ENCODE measurements around the gene SMTNL1. TPM values are rescaled to one million over a fixed set of nuclear protein-coding genes. Genes with fewer than 3 reads are reported as not detected.

Gene SMTNL1
- total and polyA plus RNA-seq, 8 donors: not detected

GRCh38 chr11:57596266-57596885 lies 59.0 kb downstream of the SMTNL1 start:
- intact Hi-C loops (cut with DNase I): no loop called here
- DNase-seq (no peak), ATAC-seq (no peak), FAIRE-seq (no peak)
- Histone ChIP-seq H3K9me3 (no peaks in the 10 kb centered on the region), H3K4me3 (no peak overlapping the region), H3K36me3 (no peaks in the 10 kb centered on the region), H3K4me1 (no peaks in the 10 kb centered on the region), H3K27ac (peak overlapping the region in 2 of 4 donors; percentile 9 to 85), H3K27me3 (no peaks in the 10 kb centered on the region)
- 72 to 79% methylated on average over 5 of the region's 5 CpGs for WGBS, 2 donors
- TF ChIP-seq CTCF (IDR thresholded peaks at IDR 0.05): no peak

- ATAC-seq: peak; percentile 73 to 83 (median 80)
- H3K4me1 ChIP-seq: no peaks in the 10 kb centered on the region
- peak within 1 kb of the TSS; percentile 15 to 52 (median 40) for H3K4me3 ChIP-seq
- H3K27me3 ChIP-seq: no peaks in the 10 kb centered on the region
- FAIRE-seq: no peak
- intact Hi-C loops (cut with DNase I): no loop called here
- no peak for TF ChIP-seq CTCF (IDR thresholded peaks at IDR 0.05)
- no peaks in the 10 kb centered on the region for H3K36me3 ChIP-seq
- 25 to 32% methylated on average over 10 of the region's 10 CpGs for WGBS, 2 donors
- DNase-seq: peak; percentile 44 to 63 (median 59)
- H3K27ac ChIP-seq: peak within 1 kb of the TSS; percentile 42 to 85 (median 61)
- no peaks in the 10 kb centered on the region for H3K9me3 ChIP-seq
These were observed 60.1 kb downstream of the SMTNL1 start, which contains the start of gene SERPING1 for GRCh38 chr11:57597461-57597915. Gene SERPING1, plus strand, starts transcription at chr11:57597685. Its CDS starts 586 bp downstream, at chr11:57598271.

GRCh38 chr11:57597916-57598830 lies 60.8 kb downstream of the SMTNL1 start:
- Histone ChIP-seq H3K36me3 (no peaks in the 10 kb centered on the region), H3K9me3 (no peaks in the 10 kb centered on the region), H3K4me3 (peak overlapping the region; percentile 15 to 52 (median 40)), H3K27ac (peak overlapping the region; percentile 42 to 85 (median 61)), H3K27me3 (no peaks in the 10 kb centered on the region), H3K4me1 (no peaks in the 10 kb centered on the region)
- peak; percentile 85 to 93 (median 86) for ATAC-seq
- intact Hi-C loops (cut with DNase I): no loop called here
- 8 to 9% methylated on average over 31 to 33 of the region's 33 CpGs for WGBS, 2 donors
- FAIRE-seq: no peak
- no peak for TF ChIP-seq CTCF (IDR thresholded peaks at IDR 0.05)
- peak; percentile 59 to 78 (median 66) for DNase-seq

GRCh38 chr11:57598831-57599155 lies 61.4 kb downstream of the SMTNL1 start:
- H3K4me3 ChIP-seq: peak overlapping the region in 2 of 4 donors; percentile 41 to 52
- TF ChIP-seq CTCF (IDR thresholded peaks at IDR 0.05): no peak
- WGBS, 2 donors: 61 to 68% methylated on average over 5 of the region's 5 CpGs
- DNase-seq (no peak), FAIRE-seq (no peak), ATAC-seq (peak in 2 of 4 donors; percentile 10 to 21)
- no peaks in the 10 kb centered on the region for H3K9me3 ChIP-seq
- no peaks in the 10 kb centered on the region for H3K36me3 ChIP-seq
- no peaks in the 10 kb centered on the region for H3K27me3 ChIP-seq
- no peaks in the 10 kb centered on the region for H3K4me1 ChIP-seq
- intact Hi-C loops (cut with DNase I): no loop called here
- H3K27ac ChIP-seq: peak overlapping the region in 2 of 4 donors; percentile 78 to 85
